SKM-1 treated with dmso at 0.1 percent for 144 hours (cell line): ENCODE results near the gene SLCO3A1.

Source experiments
- DNase-seq: peaks from one replicate; lab custom pipeline; 2025; ENCODE audit not compliant: unreplicated experiment; lab: John Stamatoyannopoulos, UW

Gene SLCO3A1

DNA sequence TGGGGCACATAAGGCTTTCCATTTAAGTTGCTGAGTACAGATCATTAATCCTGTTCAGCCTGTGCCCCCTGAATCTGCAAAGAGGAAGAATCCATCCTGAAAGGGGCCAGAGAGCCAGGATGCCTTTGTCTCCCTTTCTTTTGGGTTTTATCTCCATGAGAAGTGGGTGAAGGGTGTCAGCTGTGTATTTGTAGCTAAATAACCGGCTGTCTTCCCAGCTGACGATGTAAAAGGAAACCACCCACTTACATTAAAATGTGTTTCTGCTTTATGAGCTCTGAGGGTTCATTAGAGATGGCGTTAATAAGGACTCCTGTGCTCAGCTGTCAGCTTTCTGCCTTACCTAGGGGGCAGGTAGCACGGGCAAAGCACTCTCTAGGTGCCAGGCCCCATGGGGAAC lies 83.4 kb downstream of the SLCO3A1 start:
- no peak for DNase-seq

DNA sequence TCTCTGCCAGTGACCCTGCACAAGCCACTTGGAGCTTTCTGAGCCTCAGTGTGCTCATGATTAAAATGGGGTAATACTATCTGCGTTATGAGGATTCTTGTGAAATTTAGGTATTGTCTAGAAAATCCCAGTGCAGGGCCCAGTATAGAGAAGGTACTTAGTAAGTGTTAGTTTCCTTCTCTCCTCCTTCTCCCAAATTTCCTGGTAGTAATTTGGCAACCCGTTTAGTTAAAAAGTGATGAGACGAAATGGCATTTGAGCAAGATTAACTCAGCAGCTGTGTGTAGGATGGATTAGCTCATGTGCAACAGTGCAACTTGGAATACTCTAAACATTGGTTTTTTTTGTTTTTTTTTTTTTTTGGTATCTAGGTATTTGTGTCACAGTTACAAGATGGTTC lies 84.6 kb downstream of the SLCO3A1 start:
- DNase-seq, result no peak

DNA sequence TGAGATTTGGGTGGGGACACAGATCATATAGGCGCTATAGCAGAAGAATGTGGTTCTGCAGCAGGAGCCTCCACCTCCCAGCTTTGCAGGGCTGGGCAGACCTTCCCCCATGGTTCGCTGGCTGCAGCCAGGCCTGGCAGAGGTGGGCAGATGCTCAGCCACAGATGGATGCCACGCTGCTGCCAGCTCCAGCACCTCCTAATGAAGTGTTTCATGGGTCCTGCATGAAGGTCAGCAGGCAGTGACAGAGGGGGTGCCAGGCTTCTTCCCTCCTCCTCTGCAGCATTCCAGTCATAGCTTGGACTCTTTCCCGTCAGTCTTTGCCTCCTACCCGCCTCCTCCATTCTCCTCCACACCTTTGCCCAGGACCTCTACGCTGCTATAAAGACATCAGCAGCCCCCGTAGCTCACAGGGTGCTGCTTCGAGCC lies 85.9 kb downstream of the SLCO3A1 start:
- no peak for DNase-seq

DNA sequence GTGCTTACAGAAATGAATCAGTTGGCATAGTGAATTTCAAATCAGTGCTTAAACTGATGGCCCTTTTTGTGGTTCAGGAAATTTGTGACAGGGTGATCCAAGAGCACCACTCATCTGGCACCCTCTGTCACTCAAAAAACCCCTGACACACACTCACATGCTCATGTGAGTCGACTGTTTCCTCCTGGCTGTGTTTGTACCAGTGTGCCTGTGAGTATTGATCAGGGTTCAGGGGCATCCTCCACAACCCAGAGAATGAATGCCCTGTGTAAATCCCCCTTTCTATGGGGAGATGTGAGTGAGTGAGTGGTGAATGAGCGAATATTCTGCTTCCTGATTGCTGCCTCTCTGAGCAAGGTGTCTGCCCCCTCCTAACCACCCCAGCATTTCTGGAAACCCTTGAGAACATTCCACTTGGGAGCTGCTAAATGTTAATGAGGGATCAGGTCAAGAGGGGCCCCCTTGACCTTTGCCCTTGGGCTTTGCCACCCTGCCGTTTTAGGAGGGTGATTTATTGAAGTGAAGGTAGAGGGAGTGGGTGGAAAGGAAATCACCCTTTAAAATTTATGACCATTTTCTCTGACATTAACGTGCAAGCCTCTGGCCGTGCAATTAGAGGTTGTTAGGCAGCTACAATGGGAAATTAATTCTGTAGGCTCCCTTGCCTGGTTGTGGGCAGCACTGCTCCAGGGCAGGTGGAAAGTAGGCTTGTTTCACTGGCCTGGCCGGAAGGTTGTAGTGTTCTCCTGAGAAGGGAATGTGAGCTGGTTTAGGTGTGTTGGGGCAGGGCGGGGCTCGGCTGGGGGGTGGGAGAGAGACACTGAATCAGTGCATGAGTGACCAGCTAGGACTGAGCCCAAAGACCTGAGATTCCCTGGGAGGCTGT lies 87.2 kb downstream of the SLCO3A1 start:
- no peak for DNase-seq

DNA sequence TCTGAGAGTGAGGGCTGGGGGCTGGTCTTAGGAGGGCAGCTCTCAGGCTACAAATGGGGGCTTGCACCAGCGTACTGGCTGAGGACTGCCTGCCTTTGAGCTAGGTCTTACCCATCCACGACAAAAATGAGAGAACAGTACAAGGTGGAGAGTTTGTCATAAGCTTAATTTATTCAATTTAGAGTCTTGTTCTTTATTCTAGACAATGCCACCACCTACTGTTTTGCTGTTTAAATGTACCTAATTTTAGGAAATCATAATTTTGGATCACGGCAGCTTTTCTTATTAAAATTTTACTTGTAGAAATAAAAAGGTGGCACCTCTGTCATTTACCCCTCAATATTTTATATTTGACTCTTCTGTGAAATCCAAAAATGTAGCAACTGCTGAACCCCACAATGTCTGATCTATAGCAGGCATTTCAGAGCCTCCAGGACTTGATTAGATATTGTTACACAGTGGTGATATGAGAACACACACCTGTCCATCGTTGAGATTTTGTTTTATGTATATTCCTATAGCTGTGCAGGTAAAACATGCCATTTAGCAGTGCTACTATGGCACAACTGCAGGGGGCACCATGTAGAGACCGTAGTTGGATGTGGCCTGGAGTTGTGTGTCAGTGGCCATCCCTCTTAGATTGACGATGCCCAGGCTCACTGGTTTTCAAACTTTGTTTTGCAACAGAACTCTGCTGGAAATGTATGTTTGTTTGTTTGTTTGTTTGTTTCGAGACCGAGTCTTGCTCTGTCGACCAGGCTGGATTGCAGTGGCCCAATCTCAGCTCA lies 88.6 kb downstream of the SLCO3A1 start:
- DNase-seq, result no peak

DNA sequence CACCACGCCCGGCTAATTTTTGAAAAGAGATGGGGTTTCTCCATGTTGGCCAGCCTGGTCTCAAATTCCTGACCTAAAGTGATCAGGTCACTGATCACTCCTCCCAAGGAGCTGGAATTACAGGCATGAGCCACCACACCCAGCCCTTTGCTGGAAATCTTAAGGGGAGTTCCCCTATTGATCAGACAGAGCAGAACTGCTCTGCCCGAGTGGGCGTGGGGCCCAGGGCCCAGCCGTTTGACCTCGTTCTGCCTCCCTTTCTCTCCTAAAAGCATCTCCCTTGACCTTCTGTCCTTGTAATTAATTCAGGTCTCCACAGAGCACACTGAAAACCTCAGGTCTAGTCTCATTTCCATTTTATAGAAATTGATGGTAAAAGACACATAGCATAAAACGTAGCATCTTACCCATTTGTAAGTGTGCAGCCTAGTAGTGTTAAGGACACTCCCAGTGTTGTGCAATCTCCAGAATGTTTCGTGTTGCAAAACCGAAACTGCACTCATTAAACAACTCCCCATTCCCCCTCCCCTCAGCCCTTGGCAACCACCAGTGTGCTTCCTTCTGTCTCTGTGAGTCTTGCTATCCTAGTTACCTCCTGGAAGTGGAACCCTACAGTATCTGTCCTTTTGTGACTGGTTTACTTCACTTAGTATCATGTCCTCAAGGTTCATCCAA lies 89.3 kb downstream of the SLCO3A1 start:
- peak; percentile 93 for DNase-seq

DNA sequence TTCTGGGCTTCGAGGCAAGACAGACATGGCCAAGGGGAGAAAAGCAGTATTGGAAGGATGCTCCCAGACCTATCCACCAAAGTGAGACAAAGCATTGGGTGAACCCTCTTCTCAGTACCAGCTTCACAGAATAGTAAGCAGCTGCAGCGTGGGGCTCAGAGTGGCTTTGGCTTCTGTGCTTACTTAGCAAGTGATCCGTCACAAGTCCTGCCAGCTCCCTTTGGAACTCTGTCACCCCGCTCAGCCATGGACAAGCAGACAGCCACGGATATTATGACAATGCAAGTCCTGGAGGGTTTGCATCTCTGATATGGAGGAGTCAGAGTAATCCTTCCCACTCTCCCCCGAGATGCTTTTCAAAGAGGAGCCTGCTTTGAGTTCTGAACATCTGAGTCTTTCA lies 90.8 kb downstream of the SLCO3A1 start:
- DNase-seq, result no peak

DNA sequence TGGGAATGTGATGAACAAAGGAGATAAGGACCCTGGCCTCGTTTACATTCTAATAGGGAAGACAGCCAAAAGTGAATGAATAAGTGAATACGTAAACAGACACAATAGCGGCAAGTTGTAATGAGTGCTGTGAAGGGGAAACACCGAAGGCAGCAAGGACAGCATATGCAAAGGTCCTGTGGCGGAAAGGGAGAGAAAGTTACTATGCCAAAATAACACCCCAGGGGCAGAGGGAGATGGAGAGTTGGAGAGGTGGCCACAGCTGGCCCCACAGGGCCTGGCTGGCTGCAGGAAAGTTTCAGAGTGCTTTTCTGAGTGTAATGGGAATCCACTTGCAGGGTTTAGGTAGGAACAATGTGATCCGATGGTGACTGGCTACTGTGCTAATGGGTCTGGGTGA lies 91.9 kb downstream of the SLCO3A1 start:
- no peak for DNase-seq

DNA sequence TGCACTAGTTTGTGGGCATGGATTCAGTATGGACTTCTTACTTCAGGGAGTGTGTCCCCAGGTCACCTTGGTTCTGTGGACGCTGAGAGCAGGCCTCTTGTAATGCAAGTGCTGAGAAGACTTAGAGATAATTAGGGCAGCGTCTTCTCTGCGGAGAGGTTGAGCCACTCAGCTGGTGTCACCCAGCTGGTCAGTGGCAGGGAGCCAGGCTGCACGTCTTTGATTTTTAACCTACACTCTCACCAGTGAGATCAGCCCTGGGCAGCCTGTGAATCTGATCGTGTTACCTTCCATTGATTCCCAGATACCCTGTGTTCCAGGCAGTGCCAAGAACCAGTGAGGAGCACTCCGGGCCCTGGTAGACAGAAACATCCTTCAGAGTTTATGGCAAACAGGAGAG lies 92.6 kb downstream of the SLCO3A1 start:
- no peak for DNase-seq

DNA sequence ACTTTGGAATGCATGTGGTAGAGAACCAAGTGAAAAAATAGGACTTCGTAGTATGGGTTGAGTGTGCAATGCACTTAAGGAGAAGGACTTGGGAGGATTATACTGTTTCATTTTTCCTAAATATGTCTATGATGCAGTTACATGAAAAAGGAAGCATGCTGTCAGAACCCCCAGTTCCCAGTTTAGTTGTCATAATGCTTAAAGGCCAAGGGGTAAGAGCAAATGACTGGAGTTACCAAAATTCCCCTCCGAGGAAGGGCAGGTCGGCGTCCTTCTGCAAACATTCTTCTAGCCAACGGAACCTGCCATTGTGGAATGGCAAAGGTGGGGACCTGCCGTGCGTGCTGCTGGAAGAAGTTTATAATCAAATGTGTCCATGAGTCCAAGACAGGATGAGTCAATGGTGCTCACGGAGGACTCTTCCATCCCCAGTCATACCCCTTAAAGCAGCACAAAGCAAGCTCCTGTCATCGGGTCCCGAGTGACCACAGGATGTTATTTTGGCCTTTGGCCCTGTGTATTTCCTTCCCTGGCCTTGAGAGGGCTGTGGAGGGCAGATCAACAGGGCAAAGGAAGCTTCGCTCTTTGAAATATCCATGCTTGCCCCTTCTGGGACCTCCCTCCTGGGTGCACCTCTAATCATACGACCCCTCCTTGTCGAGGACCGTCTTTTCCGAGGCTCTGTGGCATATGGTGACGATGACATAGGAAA lies 93.2 kb downstream of the SLCO3A1 start:
- DNase-seq, result no peak

DNA sequence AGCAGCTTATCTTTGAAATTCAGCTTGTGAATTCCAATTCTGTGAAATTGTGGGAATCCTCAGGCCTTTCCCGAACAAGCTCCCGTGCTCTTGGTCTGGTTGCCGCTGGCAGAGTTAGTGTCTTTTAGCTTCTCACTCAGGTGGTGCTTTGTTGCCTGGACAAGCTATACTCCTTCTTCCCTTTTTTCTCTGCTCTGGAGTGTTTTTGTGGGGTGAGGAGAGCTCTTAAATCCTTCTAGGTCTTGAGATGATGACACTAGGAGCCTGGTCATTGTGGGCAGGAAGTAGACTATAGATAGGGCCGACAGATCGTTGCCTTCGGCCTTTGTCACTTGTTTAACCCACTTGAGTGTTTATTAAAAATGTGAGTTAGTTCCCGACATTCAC lies 93.8 kb downstream of the SLCO3A1 start:
- peak; percentile 82 for DNase-seq

DNA sequence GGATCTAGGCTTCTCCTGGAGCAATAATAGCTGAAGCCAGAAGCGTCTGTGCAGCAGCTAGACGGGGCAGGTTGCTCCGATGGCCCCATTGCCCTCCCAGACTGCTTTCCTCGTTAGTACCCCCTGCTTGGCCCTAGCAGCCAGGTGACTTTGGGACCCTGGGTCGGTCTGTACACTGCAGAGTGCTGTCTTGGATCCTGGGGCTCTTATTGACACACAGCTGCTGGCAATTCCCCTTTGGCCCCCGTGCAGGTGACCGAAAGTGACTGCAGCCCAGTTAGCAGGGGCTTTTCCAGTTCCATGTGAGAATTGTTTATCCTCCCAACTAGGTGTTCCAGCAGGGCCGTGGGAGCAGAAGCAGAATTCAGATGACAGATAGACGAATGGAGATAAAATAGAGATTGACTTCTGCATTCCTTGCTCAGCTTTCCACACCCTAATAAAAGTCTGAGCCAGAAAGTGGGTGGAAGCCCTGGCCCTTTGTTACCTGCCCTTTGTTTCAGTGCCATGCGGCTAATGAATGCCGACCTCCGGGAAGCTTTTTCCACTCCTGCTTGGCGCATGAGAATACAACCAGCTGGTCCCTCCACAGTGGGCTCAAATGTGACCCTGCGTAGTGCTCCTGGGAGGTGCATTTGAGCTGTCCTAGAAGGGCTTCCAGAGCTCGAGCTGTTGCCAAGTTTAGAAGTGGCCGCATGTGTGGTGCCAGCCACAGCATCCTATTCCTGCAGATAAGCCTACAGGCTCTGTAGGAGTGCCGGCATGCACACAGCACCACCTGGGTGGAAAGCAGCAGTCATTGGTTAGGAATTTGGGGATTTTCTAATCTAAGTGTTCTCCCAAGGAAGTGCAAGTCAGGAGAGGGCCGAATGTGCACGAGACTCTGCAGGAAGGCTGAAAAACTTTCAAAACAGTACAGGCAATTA lies 94.4 kb downstream of the SLCO3A1 start:
- DNase-seq, result no peak

DNA sequence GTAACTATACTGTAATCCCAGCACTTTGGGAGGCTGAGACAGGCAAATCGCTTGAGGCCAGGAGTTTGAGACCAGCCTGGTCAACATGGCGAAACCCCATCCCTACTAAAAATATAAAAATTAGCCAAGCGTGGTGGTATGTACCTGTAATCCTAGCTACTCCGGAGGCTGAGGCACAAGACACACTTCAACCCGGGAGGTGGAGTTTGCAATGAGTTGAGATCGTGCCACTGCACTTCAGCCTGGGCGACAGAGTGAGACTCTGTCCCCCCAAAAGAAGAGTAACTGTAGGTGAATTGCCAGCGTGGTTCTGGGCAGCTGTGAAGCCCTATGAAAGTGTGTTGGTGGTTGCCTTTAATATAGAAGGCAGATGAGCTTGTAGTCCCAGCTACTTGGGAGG lies 95.9 kb downstream of the SLCO3A1 start:
- DNase-seq, result no peak

DNA sequence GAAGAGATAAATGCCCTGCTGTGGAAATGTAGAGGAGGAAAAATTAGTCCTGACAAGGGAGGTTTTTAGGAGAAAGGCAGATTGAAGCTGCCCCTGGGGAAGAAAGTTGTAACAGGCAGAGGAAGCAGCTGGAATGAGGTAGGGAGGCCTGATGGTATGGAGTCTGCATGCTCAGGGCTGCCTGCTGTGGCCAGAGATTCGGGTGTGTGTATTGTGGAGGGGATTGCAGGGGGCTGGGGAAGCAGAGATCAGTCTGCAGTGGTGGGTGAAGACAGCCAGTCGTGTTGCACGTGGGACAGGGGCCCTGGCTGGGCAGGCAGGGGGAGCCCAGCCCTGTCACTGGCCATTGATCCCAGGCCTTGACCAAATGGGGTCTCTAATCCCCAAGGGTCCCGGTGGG lies 96.5 kb downstream of the SLCO3A1 start:
- no peak for DNase-seq

DNA sequence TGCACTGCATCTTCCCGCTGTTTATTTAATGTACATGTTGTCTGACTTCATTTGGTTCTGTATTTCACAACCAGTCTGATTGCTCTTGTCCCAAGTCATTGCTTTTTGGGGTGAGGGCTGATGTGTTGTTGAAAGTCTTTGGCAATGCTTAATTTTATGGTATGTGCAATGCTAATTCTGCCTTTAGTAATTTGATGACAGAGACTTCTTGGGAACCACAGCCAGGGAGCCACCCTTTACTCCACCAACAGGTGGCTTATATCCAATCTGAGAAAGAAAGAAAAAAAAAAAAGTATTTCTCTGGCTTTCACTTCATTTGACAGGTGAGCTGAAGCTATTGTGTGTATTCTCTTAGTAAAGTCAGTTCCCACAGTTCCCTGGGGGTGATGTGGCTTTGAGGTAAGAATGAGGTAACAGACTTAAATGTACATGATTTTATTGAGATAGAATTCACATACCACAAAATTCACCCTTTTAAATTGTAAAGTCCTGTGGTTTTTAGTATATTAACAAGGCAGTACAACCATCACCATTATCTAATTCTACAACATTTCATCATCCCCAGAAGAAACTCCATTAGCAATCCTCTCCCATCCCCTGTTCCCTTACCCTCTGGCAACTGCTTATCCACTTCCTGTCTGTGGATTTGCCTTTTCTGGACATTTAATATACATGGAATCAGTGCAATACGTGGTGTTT lies 97.3 kb downstream of the SLCO3A1 start:
- DNase-seq, result no peak

DNA sequence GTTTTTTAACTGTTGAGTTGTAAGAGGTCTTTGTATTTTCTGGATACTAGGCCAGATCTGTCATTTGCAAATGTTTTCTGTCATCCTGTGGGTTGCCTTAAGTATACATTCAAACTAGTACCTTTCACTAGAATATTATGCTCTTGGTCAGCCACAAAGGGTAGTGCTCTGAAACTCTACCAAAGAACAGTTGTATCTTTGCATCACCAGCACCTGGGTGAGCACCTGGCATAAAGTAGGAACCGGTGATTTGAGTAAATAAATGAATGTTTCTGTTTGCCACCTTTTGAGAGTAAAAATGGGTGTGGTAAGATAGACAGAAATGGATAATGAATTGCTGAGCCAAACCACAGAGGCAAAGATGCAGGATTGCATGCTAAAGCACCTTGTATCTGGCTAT lies 98.7 kb downstream of the SLCO3A1 start:
- DNase-seq, result no peak

DNA sequence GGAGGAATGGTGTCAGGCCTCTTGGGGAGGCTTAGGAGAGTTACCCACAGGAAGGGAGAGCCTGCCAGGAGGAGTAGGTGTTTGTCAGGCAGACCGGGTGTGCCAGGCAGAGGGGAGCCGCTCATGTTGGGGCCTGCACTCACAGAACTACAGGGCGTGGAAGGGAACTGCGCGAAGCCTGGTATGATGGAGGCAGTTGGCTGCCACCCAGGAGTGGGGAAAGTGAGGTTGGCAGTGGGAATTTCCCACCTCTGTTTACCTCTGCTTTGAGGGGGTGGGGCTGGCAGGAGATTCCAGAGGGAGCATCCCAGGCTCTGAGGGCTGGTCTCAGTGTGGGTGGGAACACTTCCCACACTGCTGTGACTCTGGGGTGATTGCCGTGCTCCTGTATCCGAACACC lies 99.9 kb downstream of the SLCO3A1 start:
- DNase-seq, result no peak

DNA sequence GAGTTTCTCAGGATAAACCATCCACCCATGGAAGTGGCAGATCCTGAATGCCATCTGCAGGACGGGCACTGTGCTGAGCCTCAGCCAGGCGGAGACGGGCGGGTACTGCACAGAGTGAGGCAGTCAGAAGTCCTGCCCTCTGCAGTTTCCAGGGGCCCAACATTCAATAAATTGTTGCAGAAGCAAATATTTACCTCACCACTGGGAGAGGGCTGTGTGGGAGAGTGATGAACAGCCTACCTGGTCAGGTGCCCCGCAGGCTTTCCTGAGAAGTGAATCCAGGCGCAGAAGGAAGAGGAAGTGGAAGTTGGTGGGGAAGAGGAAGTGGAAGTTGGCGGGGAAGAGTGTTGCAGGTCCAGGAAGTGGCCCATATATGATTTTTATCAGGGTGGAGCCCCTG lies 100.8 kb downstream of the SLCO3A1 start:
- peak; percentile 14 for DNase-seq

DNA sequence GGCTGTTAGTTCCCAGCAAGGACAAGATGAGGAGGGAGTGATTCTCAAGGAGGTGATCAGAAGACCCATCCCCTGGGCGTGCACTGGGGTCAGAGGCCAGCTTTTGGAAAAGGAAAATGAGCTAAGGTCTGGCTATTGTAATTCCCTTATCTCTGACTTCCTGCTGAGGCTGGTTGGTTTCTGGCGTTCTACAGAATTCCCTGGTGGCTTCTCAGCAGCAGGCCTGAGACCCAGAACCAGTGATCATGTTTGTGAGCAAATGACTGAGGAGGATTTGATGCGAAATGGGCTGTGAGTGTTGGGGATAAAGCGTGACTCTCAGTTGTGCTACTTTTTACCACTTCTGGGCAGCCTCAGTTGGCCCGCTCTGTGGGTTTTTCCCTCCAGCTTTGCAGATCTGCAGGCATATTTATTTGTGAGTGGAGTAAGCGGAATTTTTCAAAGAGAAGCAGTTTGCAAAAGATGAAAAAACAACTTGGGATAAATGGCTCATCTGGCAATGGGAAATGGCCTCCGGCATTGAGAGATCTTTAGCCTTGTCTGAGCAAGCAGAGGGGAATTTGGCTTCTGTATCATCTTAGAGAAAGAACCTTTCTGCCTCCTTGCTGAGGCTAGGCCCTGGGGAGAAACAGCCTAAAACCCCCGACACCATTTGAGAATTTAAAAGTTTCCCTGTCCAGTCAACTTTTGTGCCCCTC lies 102.7 kb downstream of the SLCO3A1 start:
- DNase-seq, result no peak
